H9 (cell line): ENCODE results near the gene ZPR1. TPM values are rescaled to one million over a fixed set of nuclear protein-coding genes. Genes with fewer than 3 reads are reported as not detected.

Experiments used
- DNase-seq: peaks from one replicate; pipeline ENCODE4 v3.0.0-alpha.2; 2017
- H2AFZ ChIP-seq: one replicate; pipeline ENCODE4 v1.6.1; 2013; ENCODE audit warnings: mild to moderate bottlenecking, low read length, control low read depth, moderate library complexity
- H2AK5ac ChIP-seq: 2 replicates; pipeline ENCODE4 v1.6.1; 2013; ENCODE audit warnings: low read length, control low read depth, mixed read lengths; ENCODE audit not compliant: insufficient read length
- H2BK120ac ChIP-seq: one replicate; pipeline ENCODE4 v1.6.1; 2013; ENCODE audit warnings: low read depth, mild to moderate bottlenecking, low read length, control low read depth, inconsistent platforms; ENCODE audit not compliant: poor library complexity, severe bottlenecking
- H2BK12ac ChIP-seq: 2 replicates; pipeline ENCODE4 v1.6.1; 2013; ENCODE audit warnings: low read length, control low read depth, mixed read lengths, low read depth; ENCODE audit not compliant: insufficient read length
- H2BK15ac ChIP-seq: 2 replicates; pipeline ENCODE4 v1.6.1; 2013; ENCODE audit warnings: low read depth, low read length, control low read depth
- H2BK20ac ChIP-seq: one replicate; pipeline ENCODE4 v1.6.1; 2013; ENCODE audit warnings: low read depth, mild to moderate bottlenecking, low read length, control low read depth, inconsistent platforms; ENCODE audit not compliant: poor library complexity, severe bottlenecking
- H2BK5ac ChIP-seq: 2 replicates; pipeline ENCODE4 v1.6.1; 2013; ENCODE audit warnings: low read length, control low read depth, mixed read lengths; ENCODE audit not compliant: insufficient read length
- H3K14ac ChIP-seq: 2 replicates; pipeline ENCODE4 v1.6.1; 2013; ENCODE audit warnings: low read length, control low read depth; ENCODE audit not compliant: insufficient read depth
- H3K18ac ChIP-seq: 2 replicates; pipeline ENCODE4 v1.6.1; 2013; ENCODE audit warnings: low read depth, mild to moderate bottlenecking, mixed read lengths, low read length, control low read depth; ENCODE audit not compliant: insufficient read length
- H3K23ac ChIP-seq: 2 replicates; pipeline ENCODE4 v1.6.1; 2013; ENCODE audit warnings: low read length, control low read depth, mixed read lengths, low read depth; ENCODE audit not compliant: insufficient read length
- H3K23me2 ChIP-seq: 2 replicates; pipeline ENCODE4 v1.6.1; 2013; ENCODE audit warnings: low read depth, mild to moderate bottlenecking, mixed read lengths, low read length, control low read depth; ENCODE audit not compliant: insufficient read length, poor library complexity, severe bottlenecking
- H3K27ac ChIP-seq: 2 replicates; pipeline ENCODE4 v1.5.1; 2013; ENCODE audit warnings: low read length, control low read depth, mixed read lengths, low read depth; ENCODE audit not compliant: insufficient read length
- H3K27me3 ChIP-seq: 2 replicates; pipeline ENCODE4 v1.6.1; 2013; ENCODE audit warnings: low read length, control low read depth, inconsistent platforms; ENCODE audit not compliant: insufficient read depth
- H3K4ac ChIP-seq: 2 replicates; pipeline ENCODE4 v1.6.1; 2013; ENCODE audit warnings: low read depth, mild to moderate bottlenecking, control low read depth, inconsistent platforms, low read length, moderate library complexity
- H3K4me1 ChIP-seq: 2 replicates; pipeline ENCODE4 v1.6.1; 2013; ENCODE audit warnings: low read length, control low read depth, inconsistent platforms; ENCODE audit not compliant: insufficient read depth
- H3K4me2 ChIP-seq: 2 replicates; pipeline ENCODE4 v1.6.1; 2013; ENCODE audit warnings: low read length, control low read depth, mixed read lengths; ENCODE audit not compliant: insufficient read length, insufficient read depth
- H3K56ac ChIP-seq: 2 replicates; pipeline ENCODE4 v1.6.1; 2013; ENCODE audit warnings: low read depth, mild to moderate bottlenecking, mixed read lengths, low read length, control low read depth; ENCODE audit not compliant: insufficient read length
- H3K79me1 ChIP-seq: 2 replicates; pipeline ENCODE4 v1.6.1; 2013; ENCODE audit warnings: low read depth, mild to moderate bottlenecking, moderate library complexity, low read length, control low read depth, inconsistent platforms; ENCODE audit not compliant: insufficient read depth, poor library complexity, severe bottlenecking
- H3K79me2 ChIP-seq: 2 replicates; pipeline ENCODE4 v1.6.1; 2013; ENCODE audit warnings: low read length, control low read depth, inconsistent platforms; ENCODE audit not compliant: insufficient read depth
- H3K9ac ChIP-seq: 2 replicates; pipeline ENCODE4 v1.6.1; 2013; ENCODE audit warnings: low read length, control low read depth, mixed read lengths; ENCODE audit not compliant: insufficient read length; ENCODE audit errors: extremely low read depth
- H3K9me3 ChIP-seq: one replicate; pipeline ENCODE4 v1.6.1; 2013; ENCODE audit warnings: low read depth, low read length, inconsistent platforms; ENCODE audit not compliant: control insufficient read depth
- H3T11ph ChIP-seq: one replicate; pipeline ENCODE4 v1.6.1; 2013; ENCODE audit warnings: mild to moderate bottlenecking, low read length, control low read depth, inconsistent platforms
- H4K20me1 ChIP-seq: one replicate; pipeline ENCODE4 v1.6.1; 2013; ENCODE audit not compliant: control insufficient read depth, insufficient read length, insufficient read depth
- H4K5ac ChIP-seq: 2 replicates; pipeline ENCODE4 v1.6.1; 2013; ENCODE audit warnings: low read depth, mild to moderate bottlenecking, mixed read lengths, low read length, control low read depth; ENCODE audit not compliant: insufficient read length
- H4K8ac ChIP-seq: replicated peaks from 2 replicates; pipeline ENCODE4 v1.6.1; 2013; ENCODE audit warnings: low read length, control low read depth, mixed read lengths, low read depth; ENCODE audit not compliant: insufficient read length
- H4K91ac ChIP-seq: 2 replicates; pipeline ENCODE4 v1.6.1; 2013; ENCODE audit warnings: low read depth, mild to moderate bottlenecking, moderate library complexity, mixed read lengths, low read length, control low read depth; ENCODE audit not compliant: insufficient read length
- H3K27ac Mint-ChIP-seq, 3 experiments: 2 replicates in 2 of 3; 3 replicates in 1 of 3; pipeline ENCODE4 v1.8.0; 2020 to 2021; ENCODE audit warnings: mixed read lengths in 3 of 3, mild to moderate bottlenecking in 1 of 3, moderate library complexity in 1 of 3
- H3K27me3 Mint-ChIP-seq: 2 replicates; pipeline ENCODE4 v1.8.0; 2021; ENCODE audit warnings: low read depth, mild to moderate bottlenecking, moderate library complexity, mixed read lengths
- H3K36me3 Mint-ChIP-seq, 3 experiments: 2 replicates in 2 of 3; 3 replicates in 1 of 3; pipeline ENCODE4 v1.8.0; 2020 to 2021; ENCODE audit warnings: low read depth in 3 of 3, mixed read lengths in 3 of 3; ENCODE audit not compliant: insufficient read depth in 1 of 3
- H3K4me1 Mint-ChIP-seq, 2 experiments: 2 replicates each; pipeline ENCODE4 v1.8.0; 2020; ENCODE audit warnings: mixed read lengths in 2 of 2
- H3K4me3 Mint-ChIP-seq, 2 experiments: 2 replicates in 1 of 2; 3 replicates in 1 of 2; pipeline ENCODE4 v1.8.0; 2020 to 2021; ENCODE audit warnings: mild to moderate bottlenecking in 2 of 2, mixed read lengths in 2 of 2, moderate library complexity in 1 of 2
- H3K9me3 Mint-ChIP-seq, 2 experiments: 2 replicates in 1 of 2; 3 replicates in 1 of 2; pipeline ENCODE4 v1.8.0; 2020; ENCODE audit warnings: mild to moderate bottlenecking in 2 of 2, mixed read lengths in 2 of 2, moderate library complexity in 1 of 2
- WGBS: extraction: QIAGEN DNeasy Blood & Tissue Kit; methylation state at CpG from one replicate; pipeline ENCODE4 v1.1.7; 2013; ENCODE audit warnings: missing lambda C conversion rate, low lambda C conversion rate, mixed read lengths; ENCODE audit not compliant: insufficient read length; ENCODE audit errors: extremely low coverage; 5-methylcytosine and 5-hydroxymethylcytosine counted together
- total RNA-seq: library from RNA; stranded (reverse); gene quantifications from 2 replicates; pipeline ENCODE4 v1.2.1, GENCODE V29; 2021
- TF ChIP-seq, protein P1 (sequence below): fragments of 200-600 bp; sonication (generic); conservative IDR thresholded peaks from 3 replicates; pipeline ENCODE4 v1.8.0; 2021; ENCODE audit warnings: antibody characterized with exemption, mild to moderate bottlenecking

Gene ZPR1
- total RNA-seq, 1 experiment from 2014 or later: 82.0 TPM

DNA sequence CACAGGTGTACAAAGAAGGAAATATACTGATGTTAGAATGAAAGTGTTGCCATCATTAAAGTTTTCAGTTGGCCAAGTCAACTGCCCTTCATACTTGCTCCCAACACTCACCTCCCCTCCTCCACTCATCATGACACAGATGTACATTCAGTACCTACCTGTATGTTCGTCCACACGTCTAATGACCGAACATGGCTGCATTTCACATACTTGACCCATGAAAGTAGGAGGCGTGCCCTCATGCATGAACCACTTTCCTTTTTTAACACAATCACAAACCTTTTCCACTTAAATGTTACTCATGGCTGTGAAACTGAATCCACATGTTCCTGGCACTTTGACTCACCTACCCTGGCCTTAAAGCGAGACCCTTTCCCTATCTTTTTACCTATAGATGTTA, 11.8 kb downstream of the ZPR1 start:
- no peak overlapping the region for H4K91ac ChIP-seq
- H3K23me2 ChIP-seq: peaks cover 12% of the 10 kb centered on the region
- no peak overlapping the region for H4K5ac ChIP-seq
- Mint-ChIP-seq H3K4me1 (peaks cover 18 to 20% of the 10 kb centered on the region in 2 experiments), H3K36me3 (peaks cover 16 to 53% (median 34%) of the 10 kb centered on the region in 3 experiments; a peak in 6 of 7 replicates), H3K9me3 (no peaks in the 10 kb centered on the region), H3K27me3 (no peaks in the 10 kb centered on the region), H3K27ac (no peak overlapping the region; a peak in 1 of 7 replicates), H3K4me3 (no peak overlapping the region)
- no peaks in the 10 kb centered on the region for H3K27me3 ChIP-seq
- no peak overlapping the region for H2BK120ac ChIP-seq
- no peak overlapping the region for H2BK12ac ChIP-seq
- H4K8ac ChIP-seq: no peak overlapping the region
- H3K79me2 ChIP-seq: peaks cover 9% of the 10 kb centered on the region; the same call in 1 of the 2 replicates
- no peak overlapping the region for H3T11ph ChIP-seq
- TF ChIP-seq, protein P1, sequence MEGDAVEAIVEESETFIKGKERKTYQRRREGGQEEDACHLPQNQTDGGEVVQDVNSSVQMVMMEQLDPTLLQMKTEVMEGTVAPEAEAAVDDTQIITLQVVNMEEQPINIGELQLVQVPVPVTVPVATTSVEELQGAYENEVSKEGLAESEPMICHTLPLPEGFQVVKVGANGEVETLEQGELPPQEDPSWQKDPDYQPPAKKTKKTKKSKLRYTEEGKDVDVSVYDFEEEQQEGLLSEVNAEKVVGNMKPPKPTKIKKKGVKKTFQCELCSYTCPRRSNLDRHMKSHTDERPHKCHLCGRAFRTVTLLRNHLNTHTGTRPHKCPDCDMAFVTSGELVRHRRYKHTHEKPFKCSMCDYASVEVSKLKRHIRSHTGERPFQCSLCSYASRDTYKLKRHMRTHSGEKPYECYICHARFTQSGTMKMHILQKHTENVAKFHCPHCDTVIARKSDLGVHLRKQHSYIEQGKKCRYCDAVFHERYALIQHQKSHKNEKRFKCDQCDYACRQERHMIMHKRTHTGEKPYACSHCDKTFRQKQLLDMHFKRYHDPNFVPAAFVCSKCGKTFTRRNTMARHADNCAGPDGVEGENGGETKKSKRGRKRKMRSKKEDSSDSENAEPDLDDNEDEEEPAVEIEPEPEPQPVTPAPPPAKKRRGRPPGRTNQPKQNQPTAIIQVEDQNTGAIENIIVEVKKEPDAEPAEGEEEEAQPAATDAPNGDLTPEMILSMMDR: no peak
- peaks cover 4% of the 10 kb centered on the region; the same call in 1 of the 2 replicates for H3K4me1 ChIP-seq
- H4K20me1 ChIP-seq: no peaks in the 10 kb centered on the region
- no peak overlapping the region for H3K4me2 ChIP-seq
- no peak overlapping the region for H2AFZ ChIP-seq
- no peak overlapping the region for H3K14ac ChIP-seq
- H3K56ac ChIP-seq: no peak overlapping the region
- no peak for DNase-seq
- no peak overlapping the region for H2AK5ac ChIP-seq
- H3K9me3 ChIP-seq: no peaks in the 10 kb centered on the region
- H3K27ac ChIP-seq: no peak overlapping the region
- no peak overlapping the region for H3K9ac ChIP-seq
- H2BK5ac ChIP-seq: no peak overlapping the region
- H2BK20ac ChIP-seq: no peak overlapping the region
- H3K18ac ChIP-seq: no peak overlapping the region
- WGBS: no CpG with 5 or more reads among the region's 5 CpGs
- H3K23ac ChIP-seq: no peak overlapping the region
- no peak overlapping the region for H2BK15ac ChIP-seq
- H3K79me1 ChIP-seq: peaks cover 4% of the 10 kb centered on the region
- no peak overlapping the region for H3K4ac ChIP-seq
